AG04450 (cell line): ENCODE measurements around the gene IQCE. TPM values are rescaled to one million over a fixed set of nuclear protein-coding genes. Genes with fewer than 3 reads are reported as not detected.

Experiments used
- CTCF ChIA-PET: fragments of 300-600, 350-600 bp; formaldehyde crosslinking; extraction: SDS; loops from one replicate; lab custom pipeline; 2022; ENCODE audit warnings: antibody characterized with exemption, inconsistent platforms; lab: Charles Lee
- POLR2A ChIA-PET: fragments of 350-600 bp; formaldehyde crosslinking; extraction: SDS; loops from one replicate; lab custom pipeline; 2021; ENCODE audit warnings: antibody characterized with exemption, inconsistent platforms; lab: Yijun Ruan, JAX
- DNase-seq: peaks from one replicate; pipeline ENCODE4 v3.0.0-alpha.2; 2011; ENCODE audit warnings: low read depth, low spot score
- H3K27ac ChIP-seq: one replicate; pipeline ENCODE4 v1.5.1; 2012; ENCODE audit warnings: low read depth, low read length, control low read depth
- H3K27me3 ChIP-seq: one replicate; pipeline ENCODE4 v1.6.0; 2012; ENCODE audit warnings: low read length; ENCODE audit not compliant: control insufficient read depth, insufficient read depth
- H3K4me3 ChIP-seq: 2 replicates; pipeline ENCODE4 v1.5.1; 2011; ENCODE audit warnings: mild to moderate bottlenecking, low read depth, low read length, control low read depth
- H3K9me3 ChIP-seq: 2 replicates; pipeline ENCODE4 v1.5.1; 2012; ENCODE audit warnings: low read length; ENCODE audit not compliant: control insufficient read depth, insufficient read depth
- polyA plus RNA-seq: library from polyadenylated mRNA; depleted of rRNA; stranded (reverse); fragments of >200 nt; gene quantifications from 2 replicates; pipeline ENCODE4 v1.2.3, GENCODE V29; 2011
- TF ChIP-seq, protein P1 (sequence below): IDR thresholded peaks from 2 replicates; pipeline ENCODE4 v1.5.1; 2011; ENCODE audit warnings: low read depth, low read length, control low read depth, inconsistent platforms

IQCE gene
- polyA plus RNA-seq, 1 experiment = 6.8 TPM

DNA sequence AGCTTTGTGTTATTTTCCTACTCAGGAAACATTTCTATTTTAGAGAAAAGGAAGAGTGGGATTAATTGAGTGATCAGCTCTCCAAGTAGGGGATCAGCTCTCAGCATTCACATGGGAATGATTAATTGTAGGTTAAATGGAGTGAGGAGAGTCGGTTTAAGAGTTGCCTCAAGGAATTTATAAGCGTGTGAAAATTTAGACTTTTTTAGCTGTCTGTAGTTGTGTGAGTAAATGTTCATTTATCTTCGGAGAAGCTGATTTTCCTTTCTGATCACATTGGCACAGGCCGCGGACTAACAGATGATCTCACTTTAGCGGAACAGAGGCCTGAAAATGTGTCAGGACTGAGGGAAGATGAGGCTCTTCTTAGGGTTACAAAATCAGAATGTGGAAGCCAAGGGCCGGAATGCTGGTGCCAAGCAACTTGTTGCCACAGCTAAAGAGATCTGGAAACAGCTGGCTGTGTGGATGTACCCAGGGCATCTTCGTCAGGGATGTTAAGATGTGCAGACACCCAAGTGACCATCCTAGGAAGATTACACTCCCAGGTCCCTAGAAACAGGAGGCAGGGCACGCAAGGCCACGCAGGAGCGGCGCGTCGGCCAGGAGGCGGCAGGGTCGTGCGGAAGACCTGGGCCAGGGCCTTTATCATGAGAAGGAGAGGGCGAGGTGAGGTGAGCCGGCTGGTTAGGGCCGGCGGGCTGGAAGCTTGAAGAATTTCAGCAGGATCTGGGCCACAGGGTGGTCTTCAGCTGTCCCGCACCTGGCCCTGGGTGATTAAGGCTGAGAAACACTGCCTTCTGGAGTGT is 37.9 kb downstream of the IQCE start:
- no peak overlapping the region for H3K27ac ChIP-seq
- no peaks in the 10 kb centered on the region; the same call in 1 of the 2 replicates for H3K9me3 ChIP-seq
- ChIA-PET CTCF (interaction anchor here (0.6 to 1.0 kb wide), 2 partner anchors 30 to 185 kb away, joined by 3 to 5 read pairs; no protein-coding TSS in a partner anchor), POLR2A (no interaction called here)
- no peak overlapping the region for H3K4me3 ChIP-seq
- DNase-seq = no peak
- TF ChIP-seq, protein P1, sequence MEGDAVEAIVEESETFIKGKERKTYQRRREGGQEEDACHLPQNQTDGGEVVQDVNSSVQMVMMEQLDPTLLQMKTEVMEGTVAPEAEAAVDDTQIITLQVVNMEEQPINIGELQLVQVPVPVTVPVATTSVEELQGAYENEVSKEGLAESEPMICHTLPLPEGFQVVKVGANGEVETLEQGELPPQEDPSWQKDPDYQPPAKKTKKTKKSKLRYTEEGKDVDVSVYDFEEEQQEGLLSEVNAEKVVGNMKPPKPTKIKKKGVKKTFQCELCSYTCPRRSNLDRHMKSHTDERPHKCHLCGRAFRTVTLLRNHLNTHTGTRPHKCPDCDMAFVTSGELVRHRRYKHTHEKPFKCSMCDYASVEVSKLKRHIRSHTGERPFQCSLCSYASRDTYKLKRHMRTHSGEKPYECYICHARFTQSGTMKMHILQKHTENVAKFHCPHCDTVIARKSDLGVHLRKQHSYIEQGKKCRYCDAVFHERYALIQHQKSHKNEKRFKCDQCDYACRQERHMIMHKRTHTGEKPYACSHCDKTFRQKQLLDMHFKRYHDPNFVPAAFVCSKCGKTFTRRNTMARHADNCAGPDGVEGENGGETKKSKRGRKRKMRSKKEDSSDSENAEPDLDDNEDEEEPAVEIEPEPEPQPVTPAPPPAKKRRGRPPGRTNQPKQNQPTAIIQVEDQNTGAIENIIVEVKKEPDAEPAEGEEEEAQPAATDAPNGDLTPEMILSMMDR = no peak
- no peaks in the 10 kb centered on the region for H3K27me3 ChIP-seq

GRCh38 chr7:2597273-2597640 is 38.5 kb downstream of the IQCE start:
- no peak overlapping the region for H3K27ac ChIP-seq
- CTCF ChIA-PET = no interaction called here
- POLR2A ChIA-PET = no interaction called here
- TF ChIP-seq, protein P1 = no peak
- DNase-seq = no peak
- H3K9me3 ChIP-seq = no peaks in the 10 kb centered on the region; the same call in 1 of the 2 replicates
- H3K4me3 ChIP-seq = no peak overlapping the region
- H3K27me3 ChIP-seq = no peaks in the 10 kb centered on the region

DNA sequence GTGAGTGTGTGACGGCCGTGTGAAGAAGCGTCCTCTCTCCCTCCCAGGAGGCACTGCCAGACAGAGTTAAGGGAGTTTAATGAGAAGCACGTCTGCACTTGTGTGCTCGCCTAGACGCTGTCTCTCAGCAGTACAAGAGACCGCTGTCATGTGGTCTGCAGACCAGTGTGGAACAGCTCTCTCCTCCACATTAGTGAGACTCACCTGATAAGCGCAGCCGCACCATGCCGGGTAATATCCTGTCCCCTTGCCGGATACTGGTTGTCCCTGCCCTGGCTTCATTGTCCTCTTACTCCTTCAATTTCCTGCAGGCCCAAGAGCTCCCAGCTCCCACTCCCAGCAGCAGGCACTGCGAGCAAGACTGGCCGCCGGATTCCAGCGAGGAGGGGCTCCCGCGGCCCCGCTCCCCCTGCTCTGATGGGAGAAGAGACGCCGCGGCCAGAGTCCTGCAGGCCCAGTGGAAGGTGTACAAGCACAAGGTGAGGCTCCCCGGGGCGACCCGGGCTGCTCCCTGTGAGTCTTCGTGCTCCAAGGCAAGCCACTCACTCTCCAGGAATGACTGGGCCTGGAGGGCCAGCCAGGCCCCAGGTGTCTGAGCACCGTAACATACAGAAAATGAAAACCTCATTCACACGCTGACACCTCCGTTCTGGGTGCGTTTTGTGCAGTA is 39.5 kb downstream of the IQCE start:
- Histone ChIP-seq H3K4me3 (no peak overlapping the region), H3K9me3 (no peaks in the 10 kb centered on the region; the same call in 1 of the 2 replicates), H3K27me3 (no peaks in the 10 kb centered on the region), H3K27ac (no peak overlapping the region)
- no peak for DNase-seq
- TF ChIP-seq, protein P1 = no peak
- ChIA-PET CTCF (no interaction called here), POLR2A (no interaction called here)

- Histone ChIP-seq H3K9me3 (no peaks in the 10 kb centered on the region; the same call in 1 of the 2 replicates), H3K4me3 (no peak overlapping the region), H3K27ac (no peak overlapping the region), H3K27me3 (no peaks in the 10 kb centered on the region)
- DNase-seq = no peak
- TF ChIP-seq, protein P1 = no peak
- CTCF ChIA-PET = no interaction called here
- POLR2A ChIA-PET = no interaction called here
Measured at GRCh38 chr7:2601065-2601464, 42.3 kb downstream of the IQCE start.

DNA sequence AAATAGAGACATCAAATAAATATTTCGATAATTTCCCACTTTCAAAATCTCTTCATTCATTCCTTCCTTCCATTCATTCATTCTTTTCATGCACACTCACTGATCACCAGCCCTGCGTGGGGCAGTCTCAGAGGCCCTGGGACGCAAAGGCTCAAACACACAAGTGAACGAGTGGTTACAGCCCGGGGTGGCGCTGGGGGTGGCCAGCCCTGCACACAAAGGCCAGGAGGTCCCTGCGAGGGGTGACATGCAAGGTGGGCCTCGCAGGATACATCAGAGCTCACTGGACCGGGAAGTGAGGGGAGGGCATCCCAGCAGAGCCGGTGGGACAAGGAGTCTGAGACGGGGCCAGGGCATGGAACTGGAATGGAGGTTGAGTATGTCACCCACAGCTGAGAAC is 43.1 kb downstream of the IQCE start:
- Histone ChIP-seq H3K9me3 (no peaks in the 10 kb centered on the region; the same call in 1 of the 2 replicates), H3K4me3 (no peak overlapping the region), H3K27ac (no peak overlapping the region), H3K27me3 (no peaks in the 10 kb centered on the region)
- no peak for DNase-seq
- ChIA-PET POLR2A (no interaction called here), CTCF (no interaction called here)
- TF ChIP-seq, protein P1 = no peak
